ENCODE data around the gene ADAT3. TPM values are rescaled to one million over a fixed set of nuclear protein-coding genes. Genes with fewer than 3 reads are reported as not detected.
A peak's percentile ranks its signal among the peaks of the same experiment; 100 is the strongest.

Gene ADAT3
- total RNA-seq, 2 donors from 2014 or later = 9.9 to 13.8 TPM

GRCh38 chr19:1882786-1883692 is 22.2 kb upstream of the ADAT3 start:
- Mint-ChIP-seq H3K27ac (no peak overlapping the region), H3K9me3 (no peaks in the 10 kb centered on the region), H3K4me1 (peaks cover 29% of the 10 kb centered on the region), H3K36me3 (ENCODE audit: low read depth) (peaks cover 1% of the 10 kb centered on the region), H3K4me3 (peak overlapping the region; percentile 92), H3K27me3 (ENCODE audit: insufficient read depth) (peaks cover 3% of the 10 kb centered on the region)
- peaks cover 18% of the 10 kb centered on the region for H3K4me1 ChIP-seq (ENCODE audit: control insufficient read depth, insufficient read depth, low read length)
- no peak overlapping the region for H3K9ac ChIP-seq (ENCODE audit: extremely low read depth, low read length, poor library complexity, severe bottlenecking)
- H3K4me3 ChIP-seq (ENCODE audit: low read length) = no peak overlapping the region
- H3K27me3 ChIP-seq (ENCODE audit: control insufficient read depth, insufficient read depth, low read length, poor library complexity, severe bottlenecking) = no peaks in the 10 kb centered on the region
- WGBS, 2 experiments (ENCODE audit: insufficient coverage in 1 of 2, insufficient read length in 1 of 2) = 86 to 90% methylated on average over 24 to 25 of the region's 25 CpGs
- H3K36me3 ChIP-seq (ENCODE audit: control insufficient read depth, insufficient read depth, low read length) = no peaks in the 10 kb centered on the region
- H3K27ac ChIP-seq (ENCODE audit: low read depth, low read length) = no peak overlapping the region
- no peak for DNase-seq
- no peaks in the 10 kb centered on the region for H3K9me3 ChIP-seq (ENCODE audit: control insufficient read depth, low read length)
- no peak for TF ChIP-seq CTCF (conservative IDR thresholded peaks at IDR 0.05)

GRCh38 chr19:1883784-1884183 is 21.4 kb upstream of the ADAT3 start:
- H3K9me3 Mint-ChIP-seq = no peaks in the 10 kb centered on the region
- Histone ChIP-seq H3K4me1 (ENCODE audit: control insufficient read depth, insufficient read depth, low read length) (peaks cover 23% of the 10 kb centered on the region), H3K4me3 (ENCODE audit: low read length) (peak overlapping the region; percentile 85), H3K9ac (ENCODE audit: extremely low read depth, low read length, poor library complexity, severe bottlenecking) (no peak overlapping the region), H3K9me3 (ENCODE audit: control insufficient read depth, low read length) (no peaks in the 10 kb centered on the region), H3K27ac (ENCODE audit: low read depth, low read length) (no peak overlapping the region), H3K27me3 (ENCODE audit: control insufficient read depth, insufficient read depth, low read length, poor library complexity, severe bottlenecking) (no peaks in the 10 kb centered on the region), H3K36me3 (ENCODE audit: control insufficient read depth, insufficient read depth, low read length) (no peaks in the 10 kb centered on the region)
- peaks cover 31% of the 10 kb centered on the region for H3K4me1 Mint-ChIP-seq
- H3K4me3 Mint-ChIP-seq = peak overlapping the region; percentile 92
- TF ChIP-seq CTCF (conservative IDR thresholded peaks at IDR 0.05) = no peak
- H3K27ac Mint-ChIP-seq = no peak overlapping the region
- DNase-seq = no peak
- peaks cover 1% of the 10 kb centered on the region for H3K36me3 Mint-ChIP-seq (ENCODE audit: low read depth)
- H3K27me3 Mint-ChIP-seq (ENCODE audit: insufficient read depth) = no peaks in the 10 kb centered on the region
- WGBS, 2 experiments (ENCODE audit: insufficient coverage in 1 of 2, insufficient read length in 1 of 2) = 88% methylated on average over 5 to 8 of the region's 8 CpGs

GRCh38 chr19:1884291-1884718 is 20.9 kb upstream of the ADAT3 start:
- 30 to 35% methylated on average over 9 to 11 of the region's 11 CpGs for WGBS, 2 experiments (ENCODE audit: insufficient coverage in 1 of 2, insufficient read length in 1 of 2)
- Histone ChIP-seq H3K4me3 (ENCODE audit: low read length) (peak overlapping the region; percentile 85), H3K9me3 (ENCODE audit: control insufficient read depth, low read length) (no peaks in the 10 kb centered on the region), H3K27me3 (ENCODE audit: control insufficient read depth, insufficient read depth, low read length, poor library complexity, severe bottlenecking) (no peaks in the 10 kb centered on the region), H3K9ac (ENCODE audit: extremely low read depth, low read length, poor library complexity, severe bottlenecking) (peak overlapping the region; percentile 66), H3K4me1 (ENCODE audit: control insufficient read depth, insufficient read depth, low read length) (peaks cover 23% of the 10 kb centered on the region), H3K27ac (ENCODE audit: low read depth, low read length) (no peak overlapping the region), H3K36me3 (ENCODE audit: control insufficient read depth, insufficient read depth, low read length) (no peaks in the 10 kb centered on the region)
- Mint-ChIP-seq H3K36me3 (ENCODE audit: low read depth) (peaks cover 1% of the 10 kb centered on the region), H3K27ac (peak overlapping the region; percentile 88), H3K9me3 (no peaks in the 10 kb centered on the region), H3K27me3 (ENCODE audit: insufficient read depth) (no peaks in the 10 kb centered on the region), H3K4me1 (peaks cover 31% of the 10 kb centered on the region), H3K4me3 (peak overlapping the region; percentile 92)
- DNase-seq = peak; percentile 51
- TF ChIP-seq CTCF (conservative IDR thresholded peaks at IDR 0.05) = no peak

Data from endodermal cell (in vitro differentiated cells).